HL-60/S4 treated with retinoic acid at 250 ng/mL for 4 days and 3 days (cell line): ENCODE data around the gene EXD1.
"Not testable (repeated sequence)": the region's sequence is repeated elsewhere in the genome, so short reads cannot be mapped to it uniquely, and the experiment has no call there.

Source experiments
- in situ Hi-C: fragments of 300-500 bp; cut with MboI; formaldehyde crosslinking; loops from 2 replicates; pipeline ENCODE4 v1.7.0; 2022; ENCODE audit warnings: low sequenced_read_pairs

Gene EXD1

GRCh38 chr15:41151451-41152005 lies 79.0 kb downstream of the EXD1 start:
- in situ Hi-C loops, result no loop called here

GRCh38 chr15:41150279-41150678 lies 80.3 kb downstream of the EXD1 start:
- in situ Hi-C loops, result no loop called here

DNA sequence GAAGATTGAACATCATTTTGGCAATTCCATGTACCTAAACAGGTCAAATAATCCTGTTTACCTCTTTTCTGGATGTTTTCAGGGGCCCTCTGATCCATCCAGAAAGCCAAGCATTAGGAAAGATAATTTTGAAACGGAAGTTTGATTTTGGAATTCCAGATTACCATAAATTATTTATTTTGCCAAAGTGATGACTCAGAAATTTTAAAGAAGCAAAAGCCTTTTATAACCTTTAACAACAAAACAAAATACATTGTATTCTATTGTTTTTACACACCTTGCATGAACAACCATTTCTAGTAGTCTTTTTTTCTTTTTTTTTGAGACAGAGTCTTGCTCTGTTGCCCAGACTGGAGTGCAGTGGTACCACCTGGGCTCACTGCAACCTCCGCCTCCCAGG lies 82.5 kb downstream of the EXD1 start:
- in situ Hi-C loops, result no loop called here

DNA sequence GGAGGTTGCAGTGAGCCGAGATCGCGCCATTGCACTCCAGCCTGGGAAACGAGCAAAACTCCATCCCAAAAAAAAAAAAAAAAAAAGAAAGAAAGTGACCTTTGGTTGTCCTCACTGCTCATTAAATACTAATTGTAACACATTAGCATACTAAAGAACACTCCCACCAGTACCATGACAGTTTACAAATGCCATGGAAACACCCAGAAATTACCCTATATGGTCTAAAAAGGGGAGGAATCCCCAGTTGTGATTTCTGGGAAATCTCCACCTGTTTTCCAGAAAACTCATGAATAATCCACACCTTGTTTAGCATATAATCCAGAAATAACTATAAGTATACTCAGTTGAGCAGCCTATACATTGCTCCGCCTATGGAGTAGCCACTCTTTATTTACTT lies 90.9 kb downstream of the EXD1 start:
- in situ Hi-C loops, result no loop called here

GRCh38 chr15:41139112-41139511 lies 91.4 kb downstream of the EXD1 start:
- in situ Hi-C loops, result not testable (repeated sequence)

DNA sequence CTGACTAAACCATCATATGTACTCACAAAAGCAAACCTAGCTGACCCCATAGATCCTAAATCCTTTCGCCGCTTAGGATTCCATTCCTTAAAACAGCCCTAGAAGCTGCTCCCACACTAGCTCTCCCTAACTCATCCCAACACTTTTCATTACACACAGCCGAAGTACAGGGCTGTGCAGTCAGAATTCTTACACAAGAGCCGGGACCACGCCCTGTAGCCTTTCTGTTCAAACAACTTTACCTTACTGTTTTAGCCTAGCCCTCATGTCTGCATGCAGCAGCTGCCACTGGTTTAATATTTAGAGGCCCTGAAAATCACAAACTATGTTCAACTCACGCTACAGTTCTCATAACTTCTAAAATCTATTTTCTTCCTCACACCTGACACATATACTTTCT lies 95.0 kb downstream of the EXD1 start:
- in situ Hi-C loops, result not testable (repeated sequence)

DNA sequence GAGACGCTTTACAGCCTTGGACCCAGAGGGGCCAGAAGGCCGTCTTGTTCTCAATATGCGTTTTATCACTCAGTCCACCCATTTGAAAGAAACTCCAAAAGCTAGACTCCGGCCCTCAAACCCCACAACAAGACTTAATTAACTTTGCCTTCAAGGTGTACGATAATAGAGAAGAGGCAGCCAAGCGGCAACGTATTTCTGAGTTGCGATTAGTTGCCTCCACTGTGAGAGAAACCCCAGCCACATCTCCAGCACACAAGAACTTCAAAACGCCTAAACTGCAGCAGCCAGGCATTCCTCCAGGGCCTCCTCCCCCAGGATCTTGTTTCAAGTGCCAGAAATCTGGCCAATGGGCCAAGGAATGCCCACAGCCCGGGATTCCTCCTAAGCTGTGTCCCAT lies 97.1 kb downstream of the EXD1 start:
- in situ Hi-C loops, result no loop called here
